Mesendoderm (in vitro differentiated cells): ENCODE measurements around the gene DLK1.
A peak's percentile ranks its signal among the peaks of the same experiment; 100 is the strongest.

Source experiments
- DNase-seq: peaks from one replicate; pipeline ENCODE4 v3.0.0; 2013
- H2AK5ac ChIP-seq: 2 replicates; pipeline ENCODE4 v1.6.1; 2013; ENCODE audit warnings: low read length, inconsistent platforms
- H2BK120ac ChIP-seq: 2 replicates; pipeline ENCODE4 v1.6.1; 2013; ENCODE audit warnings: low read depth, mild to moderate bottlenecking, low read length, moderate library complexity, mixed read lengths
- H2BK15ac ChIP-seq: replicated peaks from 2 replicates; pipeline ENCODE4 v1.6.1; 2013; ENCODE audit warnings: low read depth, mild to moderate bottlenecking, moderate library complexity
- H2BK5ac ChIP-seq: 2 replicates; pipeline ENCODE4 v1.6.1; 2013; ENCODE audit warnings: low read length, inconsistent platforms
- H3K18ac ChIP-seq: 2 replicates; pipeline ENCODE4 v1.6.1; 2013; ENCODE audit warnings: mild to moderate bottlenecking, low read length, mixed read lengths
- H3K23ac ChIP-seq: one replicate; pipeline ENCODE4 v1.6.1; 2013; ENCODE audit warnings: low read length
- H3K27ac ChIP-seq: 2 replicates; pipeline ENCODE4 v1.5.1; 2013; ENCODE audit warnings: low read depth, mild to moderate bottlenecking, inconsistent platforms, low read length, moderate library complexity
- H3K27me3 ChIP-seq: 2 replicates; pipeline ENCODE4 v1.6.1; 2013; ENCODE audit warnings: low read length, control low read depth, mild to moderate bottlenecking, inconsistent platforms; ENCODE audit not compliant: insufficient read depth, poor library complexity
- H3K36me3 ChIP-seq: 2 replicates; pipeline ENCODE4 v1.6.1; 2013; ENCODE audit warnings: low read length, inconsistent platforms; ENCODE audit not compliant: control insufficient read depth, insufficient read depth
- H3K4ac ChIP-seq: one replicate; pipeline ENCODE4 v1.6.1; 2013; ENCODE audit warnings: low read depth, mild to moderate bottlenecking, low read length, moderate library complexity
- H3K4me1 ChIP-seq: 2 replicates; pipeline ENCODE4 v1.6.1; 2013; ENCODE audit warnings: low read depth, low read length, inconsistent platforms; ENCODE audit not compliant: control insufficient read depth
- H3K4me2 ChIP-seq: 2 replicates; pipeline ENCODE4 v1.6.1; 2013; ENCODE audit warnings: low read length
- H3K4me3 ChIP-seq: 2 replicates; pipeline ENCODE4 v1.5.1; 2013; ENCODE audit warnings: mild to moderate bottlenecking, low read length
- H3K56ac ChIP-seq: one replicate; pipeline ENCODE4 v1.6.1; 2013; ENCODE audit warnings: low read length
- H3K79me1 ChIP-seq: 2 replicates; pipeline ENCODE4 v1.6.1; 2013; ENCODE audit warnings: low read length, inconsistent platforms
- H3K79me2 ChIP-seq: 2 replicates; pipeline ENCODE4 v1.6.1; 2013; ENCODE audit warnings: mild to moderate bottlenecking, low read length; ENCODE audit not compliant: control insufficient read depth, insufficient read depth
- H3K9ac ChIP-seq: 2 replicates; pipeline ENCODE4 v1.6.1; 2013; ENCODE audit warnings: low read length, inconsistent platforms
- H4K5ac ChIP-seq: one replicate; pipeline ENCODE4 v1.6.1; 2013; ENCODE audit warnings: low read length
- H4K8ac ChIP-seq: one replicate; pipeline ENCODE4 v1.6.1; 2013; ENCODE audit warnings: low read depth, mild to moderate bottlenecking, control low read depth, low read length, moderate library complexity
- WGBS: extraction: QIAGEN DNeasy Blood & Tissue Kit; methylation state at CpG from one replicate; pipeline ENCODE4 v1.1.7; 2013; ENCODE audit warnings: low lambda C conversion rate, missing lambda C conversion rate; ENCODE audit not compliant: insufficient coverage; ENCODE audit errors: extremely low coverage; 5-methylcytosine and 5-hydroxymethylcytosine counted together

Gene DLK1

GRCh38 chr14:100709289-100710284 lies 17.1 kb upstream of the DLK1 start:
- Histone ChIP-seq H2AK5ac (no peak overlapping the region), H3K18ac (no peak overlapping the region), H3K36me3 (no peaks in the 10 kb centered on the region), H3K9ac (peak overlapping the region; percentile 61), H3K4me1 (no peaks in the 10 kb centered on the region), H3K79me1 (no peaks in the 10 kb centered on the region), H3K79me2 (no peaks in the 10 kb centered on the region), H3K27ac (no peak overlapping the region), H2BK120ac (no peak overlapping the region), H4K5ac (no peak overlapping the region), H3K4me3 (no peak overlapping the region), H3K4ac (no peak overlapping the region), H2BK5ac (no peak overlapping the region), H4K8ac (no peak overlapping the region), H3K56ac (peak overlapping the region; percentile 81), H2BK15ac (no peak overlapping the region), H3K4me2 (peak overlapping the region; percentile 81), H3K27me3 (no peaks in the 10 kb centered on the region), H3K23ac (no peak overlapping the region)
- DNase-seq: peak; percentile 70
- no CpG with 5 or more reads among the region's 59 CpGs for WGBS

DNA sequence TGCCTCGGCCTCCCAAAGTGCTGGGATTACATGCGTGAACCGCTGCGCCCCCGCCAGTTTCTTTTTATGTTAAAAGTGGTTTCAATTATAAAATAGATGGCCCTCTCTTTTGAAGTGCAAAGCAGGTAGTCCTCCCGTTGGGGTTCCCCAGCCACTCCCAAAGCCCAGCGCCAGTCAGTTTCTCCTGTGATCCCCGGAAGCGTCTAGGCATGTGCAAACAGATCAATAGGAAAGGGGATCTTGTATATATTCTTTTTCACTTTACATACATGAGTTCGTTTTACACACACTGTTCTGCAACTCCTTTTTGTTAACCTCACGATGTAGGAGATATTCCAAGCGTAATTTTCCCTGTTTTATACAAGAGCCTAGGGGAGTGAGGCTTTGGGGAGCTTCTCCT lies 16.3 kb upstream of the DLK1 start:
- H3K18ac ChIP-seq: no peak overlapping the region
- no peak overlapping the region for H2AK5ac ChIP-seq
- no peaks in the 10 kb centered on the region for H3K27me3 ChIP-seq
- no peak overlapping the region for H4K5ac ChIP-seq
- H3K79me2 ChIP-seq: no peaks in the 10 kb centered on the region
- DNase-seq: no peak
- H3K79me1 ChIP-seq: no peaks in the 10 kb centered on the region
- no peak overlapping the region for H3K27ac ChIP-seq
- H3K36me3 ChIP-seq: no peaks in the 10 kb centered on the region
- H3K23ac ChIP-seq: no peak overlapping the region
- H3K9ac ChIP-seq: no peak overlapping the region
- H3K4me1 ChIP-seq: no peaks in the 10 kb centered on the region
- H4K8ac ChIP-seq: no peak overlapping the region
- no CpG with 5 or more reads among the region's 12 CpGs for WGBS
- no peak overlapping the region for H2BK15ac ChIP-seq
- no peak overlapping the region for H3K4ac ChIP-seq
- H2BK5ac ChIP-seq: no peak overlapping the region
- no peak overlapping the region for H2BK120ac ChIP-seq
- no peak overlapping the region for H3K56ac ChIP-seq
- no peak overlapping the region for H3K4me2 ChIP-seq
- no peak overlapping the region for H3K4me3 ChIP-seq

DNA sequence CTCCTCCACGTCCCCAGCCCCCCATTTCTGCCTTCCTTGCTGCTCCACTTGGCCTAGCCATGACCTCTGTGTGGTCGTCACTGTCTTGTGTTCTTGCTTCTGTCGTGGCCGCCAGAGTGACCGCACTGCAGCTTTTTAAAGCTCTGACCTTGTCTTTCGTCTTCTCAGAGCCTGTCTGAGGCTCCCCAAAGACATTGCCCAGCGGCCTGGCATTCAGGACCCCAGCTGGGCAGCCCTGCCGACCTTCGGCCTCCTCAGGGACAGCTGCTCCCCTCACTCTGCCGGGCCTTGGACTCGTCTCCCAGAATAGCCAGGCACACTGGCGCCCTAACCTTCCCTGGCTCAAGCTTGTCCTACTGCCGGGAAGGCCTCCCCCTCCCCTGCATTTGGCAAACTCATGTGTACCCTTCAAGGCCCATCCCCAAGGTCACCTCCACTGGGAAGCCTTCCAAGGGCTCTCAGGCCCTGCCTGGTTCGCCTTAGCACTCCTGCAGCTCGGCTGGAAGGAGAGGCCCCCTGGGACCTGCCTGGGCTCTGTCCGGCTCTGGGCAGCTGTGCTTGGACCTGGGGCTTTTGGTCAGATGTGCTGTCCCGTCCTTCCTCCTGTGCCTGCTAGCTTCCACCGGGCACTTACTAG lies 15.7 kb upstream of the DLK1 start:
- H3K4ac ChIP-seq: no peak overlapping the region
- no peak overlapping the region for H4K8ac ChIP-seq
- no peak overlapping the region for H3K23ac ChIP-seq
- no peak overlapping the region for H3K27ac ChIP-seq
- H3K79me2 ChIP-seq: no peaks in the 10 kb centered on the region
- H3K4me2 ChIP-seq: no peak overlapping the region
- H3K27me3 ChIP-seq: no peaks in the 10 kb centered on the region
- H3K4me3 ChIP-seq: no peak overlapping the region
- H4K5ac ChIP-seq: no peak overlapping the region
- no CpG with 5 or more reads among the region's 18 CpGs for WGBS
- H2BK120ac ChIP-seq: no peak overlapping the region
- H2AK5ac ChIP-seq: no peak overlapping the region
- H2BK5ac ChIP-seq: no peak overlapping the region
- no peaks in the 10 kb centered on the region for H3K4me1 ChIP-seq
- DNase-seq: no peak
- H3K9ac ChIP-seq: no peak overlapping the region
- no peaks in the 10 kb centered on the region for H3K36me3 ChIP-seq
- H3K79me1 ChIP-seq: no peaks in the 10 kb centered on the region
- no peak overlapping the region for H2BK15ac ChIP-seq
- H3K18ac ChIP-seq: no peak overlapping the region
- no peak overlapping the region for H3K56ac ChIP-seq

- no peak overlapping the region for H3K4ac ChIP-seq
- no peaks in the 10 kb centered on the region for H3K4me1 ChIP-seq
- no peaks in the 10 kb centered on the region for H3K36me3 ChIP-seq
- no CpG with 5 or more reads among the region's 12 CpGs for WGBS
- DNase-seq: no peak
- no peak overlapping the region for H3K18ac ChIP-seq
- no peak overlapping the region for H3K56ac ChIP-seq
- H4K5ac ChIP-seq: no peak overlapping the region
- no peaks in the 10 kb centered on the region for H3K79me2 ChIP-seq
- H4K8ac ChIP-seq: no peak overlapping the region
- no peak overlapping the region for H3K4me3 ChIP-seq
- no peak overlapping the region for H2BK120ac ChIP-seq
- no peak overlapping the region for H3K4me2 ChIP-seq
- no peak overlapping the region for H2AK5ac ChIP-seq
- H3K27ac ChIP-seq: no peak overlapping the region
- no peaks in the 10 kb centered on the region for H3K27me3 ChIP-seq
- H3K9ac ChIP-seq: no peak overlapping the region
- no peaks in the 10 kb centered on the region for H3K79me1 ChIP-seq
- H2BK5ac ChIP-seq: no peak overlapping the region
- no peak overlapping the region for H2BK15ac ChIP-seq
- no peak overlapping the region for H3K23ac ChIP-seq
Observed at GRCh38 chr14:100711493-100711892, 15.2 kb upstream of the DLK1 start.

DNA sequence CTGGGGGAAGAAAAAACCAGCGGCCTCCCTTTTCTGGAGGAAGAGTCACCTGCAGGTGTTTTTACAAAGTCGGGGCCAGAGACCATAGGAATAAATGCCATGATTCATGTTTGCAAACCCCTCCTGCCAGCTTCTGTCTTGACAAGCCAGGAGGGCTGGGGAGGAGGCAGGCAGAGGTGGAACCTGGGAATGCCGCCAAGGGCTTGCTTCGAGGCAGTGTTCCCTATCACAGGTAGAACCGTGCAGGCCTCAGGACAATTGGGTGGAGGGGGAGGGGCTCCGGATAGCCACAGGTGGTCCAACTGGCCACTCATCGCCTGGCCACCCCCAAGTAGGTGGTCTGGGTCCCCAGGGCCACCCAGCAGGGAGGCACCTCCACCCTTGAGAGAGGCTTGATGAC lies 14.2 kb upstream of the DLK1 start:
- Histone ChIP-seq H2BK15ac (no peak overlapping the region), H3K27me3 (no peaks in the 10 kb centered on the region)
- no CpG with 5 or more reads among the region's 7 CpGs for WGBS

More for the DNA sequence above, 14.2 kb upstream of the DLK1 start:
- Histone ChIP-seq H3K9ac (no peak overlapping the region), H3K4me2 (no peak overlapping the region), H3K4me3 (no peak overlapping the region), H2BK5ac (no peak overlapping the region), H3K56ac (no peak overlapping the region), H3K27ac (no peak overlapping the region), H3K36me3 (no peaks in the 10 kb centered on the region), H3K4ac (no peak overlapping the region), H2AK5ac (no peak overlapping the region), H3K23ac (no peak overlapping the region), H3K79me1 (no peaks in the 10 kb centered on the region), H3K4me1 (no peaks in the 10 kb centered on the region), H4K5ac (no peak overlapping the region), H4K8ac (no peak overlapping the region), H3K79me2 (no peaks in the 10 kb centered on the region), H3K18ac (no peak overlapping the region), H2BK120ac (no peak overlapping the region)
- no peak for DNase-seq
